Upper lobe of left lung (tissue), 6 donors: Measurements from ENCODE around the gene DST. TPM values are rescaled to one million over a fixed set of nuclear protein-coding genes. Genes with fewer than 3 reads are reported as not detected.

Experiments
- ATAC-seq, 2 donors: fragments of 200-7000 bp; cut with Tn5 transposase; one replicate each; pipeline ENCODE4 v1.9.1; 2022; ENCODE audit warnings: mild to moderate bottlenecking in 2 of 2, moderate library complexity in 2 of 2; ENCODE audit not compliant: low FRiP score in 2 of 2
- DNase-seq, 2 donors: peaks; one replicate each; pipeline ENCODE4 v3.0.0-alpha.2; 2019 to 2020
- H3K27ac ChIP-seq, 4 donors: fragments of 200-600 bp; sonication (generic); one replicate each; pipeline ENCODE4 v1.5.1; 2016 to 2019
- H3K27me3 ChIP-seq, 4 donors: fragments of 200-600 bp; sonication (generic); one replicate each; pipeline ENCODE4 v1.5.1; 2017 to 2019
- H3K36me3 ChIP-seq, 4 donors: fragments of 200-600 bp; sonication (generic); one replicate each; pipeline ENCODE4 v1.5.1; 2016 to 2019
- H3K4me1 ChIP-seq, 4 donors: fragments of 200-600 bp; sonication (generic); one replicate each; pipeline ENCODE4 v1.5.1; 2018 to 2019
- H3K4me3 ChIP-seq, 4 donors: fragments of 200-600 bp; sonication (generic); one replicate each; pipeline ENCODE4 v1.5.1; 2017 to 2019; ENCODE audit warnings: mild to moderate bottlenecking in 2 of 4, moderate library complexity in 1 of 4
- H3K9me3 ChIP-seq, 4 donors: fragments of 200-600 bp; sonication (generic); one replicate each; pipeline ENCODE4 v1.5.1; 2018 to 2019
- CTCF ChIP-seq, 6 experiments: fragments of 450-650 bp in 4 of 6; fragments of 200-600 bp in 2 of 6; sonication (generic) in 2 of 6; IDR thresholded peaks; one replicate each; pipeline ENCODE4 v1.5.1; 2016 to 2019; ENCODE audit warnings: antibody characterized with exemption in 6 of 6
- EP300 ChIP-seq, 4 donors: sonication (generic); formaldehyde crosslinking; IDR thresholded peaks; one replicate each; pipeline ENCODE4 v1.5.1; 2017; ENCODE audit warnings: antibody characterized with exemption in 4 of 4, control low read depth in 2 of 4
- POLR2A ChIP-seq, 4 donors: fragments of 450-650 bp; IDR thresholded peaks; one replicate each; pipeline ENCODE4 v1.5.1; 2016 to 2017; ENCODE audit warnings: antibody characterized with exemption in 4 of 4, mild to moderate bottlenecking in 2 of 4
- POLR2AphosphoS5 ChIP-seq, 2 donors: sonication (generic); formaldehyde crosslinking; IDR thresholded peaks; one replicate each; pipeline ENCODE4 v1.5.1; 2017; ENCODE audit warnings: antibody characterized with exemption in 2 of 2
- WGBS, 2 donors: methylation state at CpG; one replicate each; pipeline ENCODE4 v1.1.5; 2017 to 2018; 5-methylcytosine and 5-hydroxymethylcytosine counted together
- total RNA-seq, 6 donors: library from RNA; depleted of rRNA in 4 of 6; stranded (reverse); fragments of >200 nt in 4 of 6; gene quantifications; one replicate each; pipeline versions ENCODE4 v1.1.0 to v1.2.1, GENCODE V29; 2016 to 2021
- donor health status: DM: no; HTN: no; CAD: no; lungs with moderate emphysema.
- donor health status: DM: no; HTN: yes; CAD: no; lungs with severe emphysema.

DST gene
- total RNA-seq, 6 donors from 2014 or later = 241 to 477 (median 341) TPM

- no peaks in the 10 kb centered on the region for H3K27me3 ChIP-seq
- ATAC-seq (no peak), DNase-seq (no peak)
- peaks cover 0 to 9% (median 0%) of the 10 kb centered on the region in 4 donors for H3K36me3 ChIP-seq
- peaks cover 0 to 22% (median 3%) of the 10 kb centered on the region in 4 donors for H3K4me1 ChIP-seq
- 10 to 16% methylated on average over 1 of the region's 1 CpG for WGBS, 2 donors
- no peak overlapping the region for H3K4me3 ChIP-seq
- peak overlapping the region in 3 of 4 donors; percentile 5 to 18 (median 8) for H3K27ac ChIP-seq
- no peak for TF ChIP-seq EP300 (IDR thresholded peaks at IDR 0.05)
- no peak for TF ChIP-seq POLR2AphosphoS5 (IDR thresholded peaks at IDR 0.05)
- TF ChIP-seq POLR2A (IDR thresholded peaks at IDR 0.05) = no peak
- TF ChIP-seq CTCF (IDR thresholded peaks at IDR 0.05) = no peak
- no peaks in the 10 kb centered on the region for H3K9me3 ChIP-seq
Observed at GRCh38 chr6:56649053-56649769, 6.5 kb upstream of the DST start.

DNA sequence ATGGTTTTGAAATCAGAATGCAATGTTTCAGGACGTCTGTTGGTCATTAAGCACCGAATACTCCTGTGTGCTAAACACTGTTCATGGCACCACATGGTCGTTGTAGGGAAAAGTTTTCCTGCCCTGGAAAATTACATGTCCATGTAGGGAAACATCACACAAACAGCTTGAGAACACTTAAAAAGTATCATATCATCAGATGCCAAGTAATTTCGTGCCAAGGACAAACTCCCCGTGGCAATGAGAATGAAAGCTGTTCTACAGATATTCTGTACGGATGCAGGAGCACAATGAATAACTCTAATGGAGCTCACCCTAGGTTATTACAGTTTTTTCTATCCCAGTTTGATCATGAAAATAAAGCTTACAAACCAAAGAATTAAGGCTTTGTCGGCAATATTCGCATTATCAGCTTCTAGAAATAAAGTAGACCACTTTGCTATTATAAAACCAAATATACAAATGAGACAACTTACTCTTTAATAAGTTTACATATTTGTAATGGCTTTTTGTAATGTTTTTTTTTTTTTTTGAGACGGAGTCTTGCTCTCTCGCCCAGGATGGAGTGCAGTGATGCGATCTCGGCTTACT lies 4.6 kb upstream of the DST start:
- peaks cover 0 to 13% (median 2%) of the 10 kb centered on the region in 4 donors for H3K4me1 ChIP-seq
- no peaks in the 10 kb centered on the region for H3K9me3 ChIP-seq
- H3K27me3 ChIP-seq = no peaks in the 10 kb centered on the region
- ATAC-seq = no peak
- no peak for DNase-seq
- H3K27ac ChIP-seq = no peak overlapping the region
- TF ChIP-seq POLR2A (IDR thresholded peaks at IDR 0.05) (no peak), CTCF (IDR thresholded peaks at IDR 0.05) (no peak), EP300 (IDR thresholded peaks at IDR 0.05) (no peak), POLR2AphosphoS5 (IDR thresholded peaks at IDR 0.05) (no peak)
- WGBS, 2 donors = 86 to 87% methylated on average over 12 of the region's 12 CpGs
- peaks cover 0 to 9% (median 0%) of the 10 kb centered on the region in 4 donors for H3K36me3 ChIP-seq
- no peak overlapping the region for H3K4me3 ChIP-seq

- H3K4me1 ChIP-seq = peaks cover 0 to 6% (median 1%) of the 10 kb centered on the region in 4 donors
- H3K4me3 ChIP-seq = no peak overlapping the region
- no peaks in the 10 kb centered on the region for H3K27me3 ChIP-seq
- ATAC-seq (no peak), DNase-seq (no peak)
- no peak for TF ChIP-seq POLR2A (IDR thresholded peaks at IDR 0.05)
- TF ChIP-seq EP300 (IDR thresholded peaks at IDR 0.05) = no peak
- no peak for TF ChIP-seq CTCF (IDR thresholded peaks at IDR 0.05)
- TF ChIP-seq POLR2AphosphoS5 (IDR thresholded peaks at IDR 0.05) = no peak
- no peak overlapping the region for H3K27ac ChIP-seq
- H3K9me3 ChIP-seq = no peaks in the 10 kb centered on the region
- peaks cover 0 to 24% (median 0%) of the 10 kb centered on the region in 4 donors for H3K36me3 ChIP-seq
- 80 to 84% methylated on average over 5 of the region's 5 CpGs for WGBS, 2 donors
Observed at GRCh38 chr6:56644366-56644765, 1.7 kb upstream of the DST start.

DNA sequence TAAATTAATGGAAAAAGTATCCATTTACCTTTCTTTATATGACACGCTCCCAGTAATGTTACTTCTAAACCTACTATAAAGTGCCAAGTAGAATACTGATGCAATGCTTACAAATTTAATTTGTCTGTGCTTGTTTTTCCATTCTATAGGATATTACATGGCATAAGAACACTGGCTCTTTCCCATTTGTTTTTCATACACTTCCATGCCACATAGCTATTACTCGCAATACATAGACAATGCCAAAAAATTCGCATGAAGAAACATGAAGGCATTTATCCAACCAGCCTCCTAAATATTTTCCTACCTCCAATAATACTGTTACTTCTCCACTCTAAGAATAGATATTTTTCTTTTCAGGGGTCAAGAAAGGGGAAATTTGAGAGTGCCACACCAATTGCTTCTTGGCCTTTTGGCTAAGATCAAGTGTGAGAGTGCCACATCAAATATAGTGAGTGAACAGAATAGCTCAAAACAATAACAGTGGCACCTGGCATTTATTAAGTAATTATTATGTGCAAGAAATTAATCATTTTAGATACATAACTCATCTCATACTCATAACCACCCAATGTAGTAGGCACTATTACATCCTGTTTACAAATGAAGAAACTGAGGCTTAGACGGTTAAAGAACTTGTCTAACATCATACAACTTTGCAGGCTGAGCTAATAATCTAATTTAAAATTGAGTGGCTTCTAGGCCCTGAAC lies 845 bp upstream of the DST start:
- TF ChIP-seq CTCF (IDR thresholded peaks at IDR 0.05) (no peak), EP300 (IDR thresholded peaks at IDR 0.05) (no peak), POLR2A (IDR thresholded peaks at IDR 0.05) (no peak), POLR2AphosphoS5 (IDR thresholded peaks at IDR 0.05) (no peak)
- DNase-seq (no peak), ATAC-seq (no peak)
- Histone ChIP-seq H3K4me1 (peaks cover 0 to 3% (median 0%) of the 10 kb centered on the region in 4 donors), H3K27ac (no peak overlapping the region), H3K4me3 (no peak overlapping the region), H3K36me3 (peaks cover 0 to 24% (median 0%) of the 10 kb centered on the region in 4 donors), H3K27me3 (no peaks in the 10 kb centered on the region), H3K9me3 (no peaks in the 10 kb centered on the region)
- WGBS, 2 donors = 90% methylated on average over 4 of the region's 4 CpGs
